H9 (cell line): ENCODE results near the gene WDR83. TPM values are rescaled to one million over a fixed set of nuclear protein-coding genes. Genes with fewer than 3 reads are reported as not detected.

ENCODE experiments used
- DNase-seq: peaks from one replicate; pipeline ENCODE4 v3.0.0-alpha.2; 2017
- H2AFZ ChIP-seq: one replicate; pipeline ENCODE4 v1.6.1; 2013; ENCODE audit warnings: mild to moderate bottlenecking, low read length, control low read depth, moderate library complexity
- H2AK5ac ChIP-seq: 2 replicates; pipeline ENCODE4 v1.6.1; 2013; ENCODE audit warnings: low read length, control low read depth, mixed read lengths; ENCODE audit not compliant: insufficient read length
- H2BK120ac ChIP-seq: one replicate; pipeline ENCODE4 v1.6.1; 2013; ENCODE audit warnings: low read depth, mild to moderate bottlenecking, low read length, control low read depth, inconsistent platforms; ENCODE audit not compliant: poor library complexity, severe bottlenecking
- H2BK12ac ChIP-seq: 2 replicates; pipeline ENCODE4 v1.6.1; 2013; ENCODE audit warnings: low read length, control low read depth, mixed read lengths, low read depth; ENCODE audit not compliant: insufficient read length
- H2BK15ac ChIP-seq: 2 replicates; pipeline ENCODE4 v1.6.1; 2013; ENCODE audit warnings: low read depth, low read length, control low read depth
- H2BK20ac ChIP-seq: one replicate; pipeline ENCODE4 v1.6.1; 2013; ENCODE audit warnings: low read depth, mild to moderate bottlenecking, low read length, control low read depth, inconsistent platforms; ENCODE audit not compliant: poor library complexity, severe bottlenecking
- H2BK5ac ChIP-seq: 2 replicates; pipeline ENCODE4 v1.6.1; 2013; ENCODE audit warnings: low read length, control low read depth, mixed read lengths; ENCODE audit not compliant: insufficient read length
- H3K14ac ChIP-seq: 2 replicates; pipeline ENCODE4 v1.6.1; 2013; ENCODE audit warnings: low read length, control low read depth; ENCODE audit not compliant: insufficient read depth
- H3K18ac ChIP-seq: 2 replicates; pipeline ENCODE4 v1.6.1; 2013; ENCODE audit warnings: low read depth, mild to moderate bottlenecking, mixed read lengths, low read length, control low read depth; ENCODE audit not compliant: insufficient read length
- H3K23ac ChIP-seq: 2 replicates; pipeline ENCODE4 v1.6.1; 2013; ENCODE audit warnings: low read length, control low read depth, mixed read lengths, low read depth; ENCODE audit not compliant: insufficient read length
- H3K23me2 ChIP-seq: 2 replicates; pipeline ENCODE4 v1.6.1; 2013; ENCODE audit warnings: low read depth, mild to moderate bottlenecking, mixed read lengths, low read length, control low read depth; ENCODE audit not compliant: insufficient read length, poor library complexity, severe bottlenecking
- H3K27ac ChIP-seq: 2 replicates; pipeline ENCODE4 v1.5.1; 2013; ENCODE audit warnings: low read length, control low read depth, mixed read lengths, low read depth; ENCODE audit not compliant: insufficient read length
- H3K27me3 ChIP-seq: 2 replicates; pipeline ENCODE4 v1.6.1; 2013; ENCODE audit warnings: low read length, control low read depth, inconsistent platforms; ENCODE audit not compliant: insufficient read depth
- H3K4ac ChIP-seq: 2 replicates; pipeline ENCODE4 v1.6.1; 2013; ENCODE audit warnings: low read depth, mild to moderate bottlenecking, control low read depth, inconsistent platforms, low read length, moderate library complexity
- H3K4me1 ChIP-seq: 2 replicates; pipeline ENCODE4 v1.6.1; 2013; ENCODE audit warnings: low read length, control low read depth, inconsistent platforms; ENCODE audit not compliant: insufficient read depth
- H3K4me2 ChIP-seq: 2 replicates; pipeline ENCODE4 v1.6.1; 2013; ENCODE audit warnings: low read length, control low read depth, mixed read lengths; ENCODE audit not compliant: insufficient read length, insufficient read depth
- H3K56ac ChIP-seq: 2 replicates; pipeline ENCODE4 v1.6.1; 2013; ENCODE audit warnings: low read depth, mild to moderate bottlenecking, mixed read lengths, low read length, control low read depth; ENCODE audit not compliant: insufficient read length
- H3K79me1 ChIP-seq: 2 replicates; pipeline ENCODE4 v1.6.1; 2013; ENCODE audit warnings: low read depth, mild to moderate bottlenecking, moderate library complexity, low read length, control low read depth, inconsistent platforms; ENCODE audit not compliant: insufficient read depth, poor library complexity, severe bottlenecking
- H3K79me2 ChIP-seq: 2 replicates; pipeline ENCODE4 v1.6.1; 2013; ENCODE audit warnings: low read length, control low read depth, inconsistent platforms; ENCODE audit not compliant: insufficient read depth
- H3K9ac ChIP-seq: 2 replicates; pipeline ENCODE4 v1.6.1; 2013; ENCODE audit warnings: low read length, control low read depth, mixed read lengths; ENCODE audit not compliant: insufficient read length; ENCODE audit errors: extremely low read depth
- H3K9me3 ChIP-seq: one replicate; pipeline ENCODE4 v1.6.1; 2013; ENCODE audit warnings: low read depth, low read length, inconsistent platforms; ENCODE audit not compliant: control insufficient read depth
- H3T11ph ChIP-seq: one replicate; pipeline ENCODE4 v1.6.1; 2013; ENCODE audit warnings: mild to moderate bottlenecking, low read length, control low read depth, inconsistent platforms
- H4K20me1 ChIP-seq: one replicate; pipeline ENCODE4 v1.6.1; 2013; ENCODE audit not compliant: control insufficient read depth, insufficient read length, insufficient read depth
- H4K5ac ChIP-seq: 2 replicates; pipeline ENCODE4 v1.6.1; 2013; ENCODE audit warnings: low read depth, mild to moderate bottlenecking, mixed read lengths, low read length, control low read depth; ENCODE audit not compliant: insufficient read length
- H4K8ac ChIP-seq: replicated peaks from 2 replicates; pipeline ENCODE4 v1.6.1; 2013; ENCODE audit warnings: low read length, control low read depth, mixed read lengths, low read depth; ENCODE audit not compliant: insufficient read length
- H4K91ac ChIP-seq: 2 replicates; pipeline ENCODE4 v1.6.1; 2013; ENCODE audit warnings: low read depth, mild to moderate bottlenecking, moderate library complexity, mixed read lengths, low read length, control low read depth; ENCODE audit not compliant: insufficient read length
- H3K27ac Mint-ChIP-seq, 3 experiments: 2 replicates in 2 of 3; 3 replicates in 1 of 3; pipeline ENCODE4 v1.8.0; 2020 to 2021; ENCODE audit warnings: mixed read lengths in 3 of 3, mild to moderate bottlenecking in 1 of 3, moderate library complexity in 1 of 3
- H3K27me3 Mint-ChIP-seq: 2 replicates; pipeline ENCODE4 v1.8.0; 2021; ENCODE audit warnings: low read depth, mild to moderate bottlenecking, moderate library complexity, mixed read lengths
- H3K36me3 Mint-ChIP-seq, 3 experiments: 2 replicates in 2 of 3; 3 replicates in 1 of 3; pipeline ENCODE4 v1.8.0; 2020 to 2021; ENCODE audit warnings: low read depth in 3 of 3, mixed read lengths in 3 of 3; ENCODE audit not compliant: insufficient read depth in 1 of 3
- H3K4me1 Mint-ChIP-seq, 2 experiments: 2 replicates each; pipeline ENCODE4 v1.8.0; 2020; ENCODE audit warnings: mixed read lengths in 2 of 2
- H3K4me3 Mint-ChIP-seq, 2 experiments: 2 replicates in 1 of 2; 3 replicates in 1 of 2; pipeline ENCODE4 v1.8.0; 2020 to 2021; ENCODE audit warnings: mild to moderate bottlenecking in 2 of 2, mixed read lengths in 2 of 2, moderate library complexity in 1 of 2
- H3K9me3 Mint-ChIP-seq, 2 experiments: 2 replicates in 1 of 2; 3 replicates in 1 of 2; pipeline ENCODE4 v1.8.0; 2020; ENCODE audit warnings: mild to moderate bottlenecking in 2 of 2, mixed read lengths in 2 of 2, moderate library complexity in 1 of 2
- WGBS: extraction: QIAGEN DNeasy Blood & Tissue Kit; methylation state at CpG from one replicate; pipeline ENCODE4 v1.1.7; 2013; ENCODE audit warnings: missing lambda C conversion rate, low lambda C conversion rate, mixed read lengths; ENCODE audit not compliant: insufficient read length; ENCODE audit errors: extremely low coverage; 5-methylcytosine and 5-hydroxymethylcytosine counted together
- total RNA-seq: library from RNA; stranded (reverse); gene quantifications from 2 replicates; pipeline ENCODE4 v1.2.1, GENCODE V29; 2021
- TF ChIP-seq, protein P1 (sequence below): fragments of 200-600 bp; sonication (generic); conservative IDR thresholded peaks from 3 replicates; pipeline ENCODE4 v1.8.0; 2021; ENCODE audit warnings: antibody characterized with exemption, mild to moderate bottlenecking

Gene WDR83
- total RNA-seq, 1 experiment from 2014 or later, result 21.0 TPM

DNA sequence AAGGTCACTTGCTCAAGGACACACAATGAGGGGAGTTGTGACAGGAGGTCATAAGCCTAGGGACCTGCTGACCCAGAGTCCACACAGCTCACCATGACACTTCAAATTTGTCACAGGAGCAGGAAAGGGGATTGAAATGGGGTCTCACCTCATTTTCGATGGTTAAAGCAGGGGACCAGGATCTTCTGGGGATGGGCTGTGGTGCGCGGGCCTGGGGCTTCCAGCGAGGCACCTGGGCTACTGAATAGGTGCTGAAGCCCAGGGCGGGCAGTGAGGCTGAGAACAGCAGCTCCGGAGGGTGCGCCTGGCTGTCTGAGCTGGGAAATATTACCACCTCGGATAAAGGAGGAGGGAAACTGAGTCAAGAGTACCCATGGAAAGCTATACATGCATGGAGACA lies 11.1 kb upstream of the WDR83 start:
- no peak overlapping the region for H3K27ac ChIP-seq
- no peak overlapping the region for H3K14ac ChIP-seq
- no peak overlapping the region for H3K4me2 ChIP-seq
- no peaks in the 10 kb centered on the region for H3K27me3 Mint-ChIP-seq
- H2BK20ac ChIP-seq, result no peak overlapping the region
- no peak for DNase-seq
- H3K23ac ChIP-seq, result no peak overlapping the region
- H4K20me1 ChIP-seq, result no peaks in the 10 kb centered on the region
- H3K79me1 ChIP-seq, result no peaks in the 10 kb centered on the region
- H2BK15ac ChIP-seq, result no peak overlapping the region
- no peak overlapping the region for H3K56ac ChIP-seq
- H4K5ac ChIP-seq, result no peak overlapping the region
- H3K27ac Mint-ChIP-seq, result no peak overlapping the region
- no peaks in the 10 kb centered on the region for H3K23me2 ChIP-seq
- no peak overlapping the region for H2AFZ ChIP-seq
- H3T11ph ChIP-seq, result no peak overlapping the region
- H3K9me3 Mint-ChIP-seq, result peaks cover 0 to 2% of the 10 kb centered on the region in 2 experiments; a peak in 1 of 5 replicates
- no peak overlapping the region for H2BK12ac ChIP-seq
- H3K4me1 ChIP-seq, result no peaks in the 10 kb centered on the region
- TF ChIP-seq, protein P1, sequence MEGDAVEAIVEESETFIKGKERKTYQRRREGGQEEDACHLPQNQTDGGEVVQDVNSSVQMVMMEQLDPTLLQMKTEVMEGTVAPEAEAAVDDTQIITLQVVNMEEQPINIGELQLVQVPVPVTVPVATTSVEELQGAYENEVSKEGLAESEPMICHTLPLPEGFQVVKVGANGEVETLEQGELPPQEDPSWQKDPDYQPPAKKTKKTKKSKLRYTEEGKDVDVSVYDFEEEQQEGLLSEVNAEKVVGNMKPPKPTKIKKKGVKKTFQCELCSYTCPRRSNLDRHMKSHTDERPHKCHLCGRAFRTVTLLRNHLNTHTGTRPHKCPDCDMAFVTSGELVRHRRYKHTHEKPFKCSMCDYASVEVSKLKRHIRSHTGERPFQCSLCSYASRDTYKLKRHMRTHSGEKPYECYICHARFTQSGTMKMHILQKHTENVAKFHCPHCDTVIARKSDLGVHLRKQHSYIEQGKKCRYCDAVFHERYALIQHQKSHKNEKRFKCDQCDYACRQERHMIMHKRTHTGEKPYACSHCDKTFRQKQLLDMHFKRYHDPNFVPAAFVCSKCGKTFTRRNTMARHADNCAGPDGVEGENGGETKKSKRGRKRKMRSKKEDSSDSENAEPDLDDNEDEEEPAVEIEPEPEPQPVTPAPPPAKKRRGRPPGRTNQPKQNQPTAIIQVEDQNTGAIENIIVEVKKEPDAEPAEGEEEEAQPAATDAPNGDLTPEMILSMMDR, result no peak
- no peak overlapping the region for H3K18ac ChIP-seq
- no peak overlapping the region for H2AK5ac ChIP-seq
- H2BK120ac ChIP-seq, result no peak overlapping the region
- no peaks in the 10 kb centered on the region for H3K9me3 ChIP-seq
- H3K27me3 ChIP-seq, result no peaks in the 10 kb centered on the region
- no peak overlapping the region for H3K4me3 Mint-ChIP-seq
- H3K4me1 Mint-ChIP-seq, result peaks cover 0 to 6% of the 10 kb centered on the region in 2 experiments; a peak in 2 of 4 replicates
- no CpG with 5 or more reads among the region's 8 CpGs for WGBS
- no peak overlapping the region for H3K9ac ChIP-seq
- H4K91ac ChIP-seq, result no peak overlapping the region
- H3K4ac ChIP-seq, result no peak overlapping the region
- H3K36me3 Mint-ChIP-seq, result peaks cover 30 to 52% (median 38%) of the 10 kb centered on the region in 3 experiments
- H4K8ac ChIP-seq, result no peak overlapping the region
- H2BK5ac ChIP-seq, result no peak overlapping the region
- no peaks in the 10 kb centered on the region; the same call in 1 of the 2 replicates for H3K79me2 ChIP-seq
